ENCODE data around the gene NDRG2.
A peak's percentile ranks its signal among the peaks of the same experiment; 100 is the strongest.

NDRG2 gene

GRCh38 chr14:20973501-20973900 lies 51.4 kb downstream of the NDRG2 start:
- no peak for DNase-seq (ENCODE audit: low read depth in 2 of 2, low spot score in 1 of 2)

- no peak for DNase-seq (ENCODE audit: low read depth in 2 of 2, low spot score in 1 of 2)
Measured at GRCh38 chr14:20971705-20972021, 53.2 kb downstream of the NDRG2 start.

- peak; percentile 47 to 50 for DNase-seq (ENCODE audit: low read depth in 2 of 2, low spot score in 1 of 2)
Measured at GRCh38 chr14:20970983-20971704, 53.7 kb downstream of the NDRG2 start.

- no peak for DNase-seq (ENCODE audit: low read depth in 2 of 2, low spot score in 1 of 2)
Measured at GRCh38 chr14:20970647-20970982, 54.2 kb downstream of the NDRG2 start.

- no peak for DNase-seq (ENCODE audit: low read depth in 2 of 2, low spot score in 1 of 2)
Measured at GRCh38 chr14:20969336-20969735, 55.5 kb downstream of the NDRG2 start.

Data from stimulated activated CD8-positive, alpha-beta memory T cell treated with anti-CD3 and anti-CD28 coated beads, Interleukin-4, amount 100 ng/mL, for 4 hours (primary cell).